GM19328 (cell line): ENCODE results near the gene ANKRD12.
"Not testable (repeated sequence)": the region's sequence is repeated elsewhere in the genome, so short reads cannot be mapped to it uniquely, and the experiment has no call there.

Source experiments
- ATAC-seq: cut with Tn5 transposase; IDR thresholded peaks from one replicate; pipeline ENCODE4 v1.9.1; 2021; ENCODE audit warnings: mild to moderate bottlenecking, moderate library complexity; ENCODE audit not compliant: unreplicated experiment

The ANKRD12 gene

GRCh38 chr18:9136315-9137155, at the start of gene ANKRD12:
Gene ANKRD12 (plus strand): TSS chr18:9136781. CDS start chr18:9182433, 45,652 bp downstream.
- peak; percentile 67 for ATAC-seq

- no peak for ATAC-seq
These were observed 49.4 kb upstream of the ANKRD12 start for GRCh38 chr18:9087144-9087543.

GRCh38 chr18:9088252-9088651, 48.3 kb upstream of the ANKRD12 start:
- ATAC-seq, result no peak

- ATAC-seq, result not testable (repeated sequence)
These were observed 47.9 kb upstream of the ANKRD12 start for GRCh38 chr18:9088727-9089126.

- ATAC-seq, result no peak
These were observed 46.0 kb upstream of the ANKRD12 start for GRCh38 chr18:9090578-9090977.

- no peak for ATAC-seq
These were observed 45.5 kb upstream of the ANKRD12 start for GRCh38 chr18:9091066-9091476.

GRCh38 chr18:9092665-9093064, 43.9 kb upstream of the ANKRD12 start:
- no peak for ATAC-seq

GRCh38 chr18:9093109-9093508, 43.5 kb upstream of the ANKRD12 start:
- not testable (repeated sequence) for ATAC-seq

- ATAC-seq, result no peak
These were observed 42.0 kb upstream of the ANKRD12 start for GRCh38 chr18:9094307-9095226.

- peak; percentile 93 for ATAC-seq
These were observed 41.1 kb upstream of the ANKRD12 start for GRCh38 chr18:9095297-9096006.

GRCh38 chr18:9096007-9096371, 40.6 kb upstream of the ANKRD12 start:
- ATAC-seq, result no peak

GRCh38 chr18:9096685-9097084, 39.9 kb upstream of the ANKRD12 start:
- no peak for ATAC-seq

- no peak for ATAC-seq
These were observed 39.2 kb upstream of the ANKRD12 start for GRCh38 chr18:9097349-9097748.

- no peak for ATAC-seq
These were observed 35.8 kb upstream of the ANKRD12 start for GRCh38 chr18:9100796-9101195.

GRCh38 chr18:9101730-9102507, 34.7 kb upstream of the ANKRD12 start:
- peak; percentile 3 for ATAC-seq

GRCh38 chr18:9102508-9103375, 33.8 kb upstream of the ANKRD12 start, which contains the start of gene NDUFV2:
Gene NDUFV2 (plus strand): TSS chr18:9102699. CDS start chr18:9102744, 45 bp downstream.
- peak; percentile 90 for ATAC-seq

- no peak for ATAC-seq
These were observed 33.2 kb upstream of the ANKRD12 start for GRCh38 chr18:9103376-9103873.

GRCh38 chr18:9104244-9104901, 32.2 kb upstream of the ANKRD12 start:
- ATAC-seq, result no peak
